SU-DHL-6 (cell line): Measurements from ENCODE around the gene PIK3R1.

Source experiments
- EZH2phosphoT487 ChIP-seq: fragments of 200-600 bp; sonication (generic), shearing (Covaris generic); conservative IDR thresholded peaks from 2 replicates; pipeline ENCODE4 v1.6.1; 2018; ENCODE audit warnings: mild to moderate bottlenecking, antibody characterized with exemption, low read length, moderate library complexity, mixed read lengths
- TF ChIP-seq, protein P1 (sequence below): fragments of 200-600 bp; sonication (generic); IDR thresholded peaks from one replicate; pipeline ENCODE4 v1.5.1; 2017; ENCODE audit warnings: antibody characterized with exemption, mild to moderate bottlenecking, low read length, moderate library complexity; ENCODE audit not compliant: insufficient read depth, poor library complexity, severe bottlenecking

DNA sequence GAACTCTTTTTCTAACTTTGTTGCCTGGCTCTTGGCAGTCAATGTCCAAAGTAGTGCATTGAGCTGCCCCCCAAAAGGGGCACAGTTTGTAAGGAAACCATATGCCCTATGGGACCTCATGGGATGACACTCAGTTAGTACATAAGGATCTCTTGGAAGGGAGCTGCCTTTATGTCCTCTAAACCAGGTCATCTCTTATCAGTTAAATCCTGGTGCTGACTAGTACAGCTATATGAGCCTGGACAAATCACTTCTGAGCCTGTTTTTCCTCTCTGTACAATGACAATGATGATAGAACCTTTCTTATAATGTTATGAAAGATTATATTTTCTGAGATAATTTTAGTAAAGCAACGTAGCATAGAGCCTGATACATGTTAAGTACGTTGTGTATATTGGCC lies 44.1 kb downstream of the PIK3R1 start:
- no peak for TF ChIP-seq EZH2phosphoT487
- TF ChIP-seq, protein P1, sequence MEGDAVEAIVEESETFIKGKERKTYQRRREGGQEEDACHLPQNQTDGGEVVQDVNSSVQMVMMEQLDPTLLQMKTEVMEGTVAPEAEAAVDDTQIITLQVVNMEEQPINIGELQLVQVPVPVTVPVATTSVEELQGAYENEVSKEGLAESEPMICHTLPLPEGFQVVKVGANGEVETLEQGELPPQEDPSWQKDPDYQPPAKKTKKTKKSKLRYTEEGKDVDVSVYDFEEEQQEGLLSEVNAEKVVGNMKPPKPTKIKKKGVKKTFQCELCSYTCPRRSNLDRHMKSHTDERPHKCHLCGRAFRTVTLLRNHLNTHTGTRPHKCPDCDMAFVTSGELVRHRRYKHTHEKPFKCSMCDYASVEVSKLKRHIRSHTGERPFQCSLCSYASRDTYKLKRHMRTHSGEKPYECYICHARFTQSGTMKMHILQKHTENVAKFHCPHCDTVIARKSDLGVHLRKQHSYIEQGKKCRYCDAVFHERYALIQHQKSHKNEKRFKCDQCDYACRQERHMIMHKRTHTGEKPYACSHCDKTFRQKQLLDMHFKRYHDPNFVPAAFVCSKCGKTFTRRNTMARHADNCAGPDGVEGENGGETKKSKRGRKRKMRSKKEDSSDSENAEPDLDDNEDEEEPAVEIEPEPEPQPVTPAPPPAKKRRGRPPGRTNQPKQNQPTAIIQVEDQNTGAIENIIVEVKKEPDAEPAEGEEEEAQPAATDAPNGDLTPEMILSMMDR = no peak
